ENCODE measurements around the gene CATSPERD. TPM values are rescaled to one million over a fixed set of nuclear protein-coding genes. Genes with fewer than 3 reads are reported as not detected.
A peak's percentile ranks its signal among the peaks of the same experiment; 100 is the strongest.

The CATSPERD gene
- total and polyA plus RNA-seq, 9 of the 15 experiments (the other 6 are each of a cell fraction or from before 2014, with no cell fraction given) = not detected

DNA sequence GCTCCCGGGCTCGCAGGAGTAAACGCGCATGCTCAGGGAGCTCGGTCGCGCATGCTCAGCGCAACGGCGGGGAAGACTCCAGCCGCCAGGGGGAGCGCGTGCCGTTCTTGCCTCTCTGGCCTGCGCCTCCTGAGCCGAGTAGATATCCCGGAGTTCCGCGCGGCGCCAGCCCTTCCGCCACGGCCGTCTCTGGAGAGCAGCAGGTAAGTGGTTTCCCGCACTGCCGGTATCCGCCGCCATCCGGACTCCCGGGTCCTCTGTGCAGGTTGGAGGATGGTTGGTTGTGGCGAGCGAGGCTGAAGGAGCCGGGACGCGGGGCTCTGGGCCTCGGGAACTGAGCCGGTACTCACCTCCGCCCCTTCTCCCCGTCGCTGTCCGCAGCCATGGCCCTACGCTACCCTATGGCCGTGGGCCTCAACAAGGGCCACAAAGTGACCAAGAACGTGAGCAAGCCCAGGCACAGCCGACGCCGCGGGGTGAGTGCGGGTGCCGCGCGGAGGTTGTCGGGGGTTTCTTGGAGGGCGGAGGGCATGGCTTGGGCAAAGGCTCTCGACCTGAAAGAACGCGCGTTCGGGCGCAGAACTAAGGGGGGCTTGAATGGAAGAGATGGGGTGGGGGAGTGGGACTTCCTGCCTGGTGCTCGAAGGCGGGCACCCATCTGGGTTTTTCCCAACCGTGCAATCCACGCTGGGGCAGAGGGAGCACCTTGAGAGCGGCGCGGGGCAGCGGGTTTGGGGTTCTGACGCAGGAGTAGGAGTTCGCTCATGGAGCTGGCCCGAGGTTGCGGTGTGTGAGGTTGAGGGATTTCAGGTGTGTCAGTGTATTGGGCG is 30.1 kb upstream of the CATSPERD start, which contains the start of gene RPL36 (continued):
- TF ChIP-seq NR3C1 (CRISPR knock-in tag; IDR thresholded peaks at IDR 0.05) (no peak), E2F3 (CRISPR knock-in tag; IDR thresholded peaks at IDR 0.05) (peak; percentile 81; the same call in 1 of the 2 replicates), CTBP1 (IDR thresholded peaks at IDR 0.05; ENCODE audit: borderline replicate concordance) (peak; percentile 83), FUS (optimal IDR thresholded peaks at IDR 0.05; ENCODE audit: low read depth, low read length) (peak; percentile 52), BHLHE40 (IDR thresholded peaks at IDR 0.05; ENCODE audit: low read length) (peak; percentile 32; the same call in 1 of the 2 replicates), BCOR (IDR thresholded peaks at IDR 0.05) (no peak), SNAPC5 (CRISPR knock-in tag; IDR thresholded peaks at IDR 0.05) (no peak), NFXL1 (CRISPR knock-in tag; IDR thresholded peaks at IDR 0.05) (no peak), NR1H2 (CRISPR knock-in tag; IDR thresholded peaks at IDR 0.05) (peak; percentile 92; the same call in 1 of the 2 replicates), ETS2 (tag; IDR thresholded peaks at IDR 0.05; ENCODE audit: borderline replicate concordance, poor library complexity, severe bottlenecking) (no peak), NFYB (IDR thresholded peaks at IDR 0.05; ENCODE audit: extremely low read depth, insufficient read length) (no peak), ELK1 (CRISPR knock-in tag; IDR thresholded peaks at IDR 0.05) (no peak), ZZZ3 (IDR thresholded peaks at IDR 0.05) (peak; percentile 99), CEBPB (tag; IDR thresholded peaks at IDR 0.05) (no peak), SAP30 (IDR thresholded peaks at IDR 0.05; ENCODE audit: borderline replicate concordance, insufficient read depth, low read depth, low read length, poor library complexity, severe bottlenecking) (peak; percentile 84), GATA2 (CRISPR knock-in tag; IDR thresholded peaks at IDR 0.05) (no peak), SRSF7 (optimal IDR thresholded peaks at IDR 0.05; ENCODE audit: low read depth, low read length) (no peak), ZNF239 (CRISPR knock-in tag; IDR thresholded peaks at IDR 0.05) (no peak), NCOA6 (IDR thresholded peaks at IDR 0.05) (no peak)
- TF ChIP-seq, protein P1, sequence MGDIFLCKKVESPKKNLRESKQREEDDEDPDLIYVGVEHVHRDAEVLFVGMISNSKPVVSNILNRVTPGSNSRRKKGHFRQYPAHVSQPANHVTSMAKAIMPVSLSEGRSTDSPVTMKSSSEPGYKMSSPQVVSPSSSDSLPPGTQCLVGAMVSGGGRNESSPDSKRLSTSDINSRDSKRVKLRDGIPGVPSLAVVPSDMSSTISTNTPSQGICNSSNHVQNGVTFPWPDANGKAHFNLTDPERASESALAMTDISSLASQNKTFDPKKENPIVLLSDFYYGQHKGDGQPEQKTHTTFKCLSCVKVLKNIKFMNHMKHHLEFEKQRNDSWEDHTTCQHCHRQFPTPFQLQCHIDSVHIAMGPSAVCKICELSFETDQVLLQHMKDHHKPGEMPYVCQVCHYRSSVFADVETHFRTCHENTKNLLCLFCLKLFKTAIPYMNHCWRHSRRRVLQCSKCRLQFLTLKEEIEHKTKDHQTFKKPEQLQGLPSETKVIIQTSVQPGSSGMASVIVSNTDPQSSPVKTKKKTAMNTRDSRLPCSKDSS (IDR thresholded peaks at IDR 0.05; ENCODE audit: low read depth, partially characterized antibody) = no peak
- TF ChIP-seq, protein P2, sequence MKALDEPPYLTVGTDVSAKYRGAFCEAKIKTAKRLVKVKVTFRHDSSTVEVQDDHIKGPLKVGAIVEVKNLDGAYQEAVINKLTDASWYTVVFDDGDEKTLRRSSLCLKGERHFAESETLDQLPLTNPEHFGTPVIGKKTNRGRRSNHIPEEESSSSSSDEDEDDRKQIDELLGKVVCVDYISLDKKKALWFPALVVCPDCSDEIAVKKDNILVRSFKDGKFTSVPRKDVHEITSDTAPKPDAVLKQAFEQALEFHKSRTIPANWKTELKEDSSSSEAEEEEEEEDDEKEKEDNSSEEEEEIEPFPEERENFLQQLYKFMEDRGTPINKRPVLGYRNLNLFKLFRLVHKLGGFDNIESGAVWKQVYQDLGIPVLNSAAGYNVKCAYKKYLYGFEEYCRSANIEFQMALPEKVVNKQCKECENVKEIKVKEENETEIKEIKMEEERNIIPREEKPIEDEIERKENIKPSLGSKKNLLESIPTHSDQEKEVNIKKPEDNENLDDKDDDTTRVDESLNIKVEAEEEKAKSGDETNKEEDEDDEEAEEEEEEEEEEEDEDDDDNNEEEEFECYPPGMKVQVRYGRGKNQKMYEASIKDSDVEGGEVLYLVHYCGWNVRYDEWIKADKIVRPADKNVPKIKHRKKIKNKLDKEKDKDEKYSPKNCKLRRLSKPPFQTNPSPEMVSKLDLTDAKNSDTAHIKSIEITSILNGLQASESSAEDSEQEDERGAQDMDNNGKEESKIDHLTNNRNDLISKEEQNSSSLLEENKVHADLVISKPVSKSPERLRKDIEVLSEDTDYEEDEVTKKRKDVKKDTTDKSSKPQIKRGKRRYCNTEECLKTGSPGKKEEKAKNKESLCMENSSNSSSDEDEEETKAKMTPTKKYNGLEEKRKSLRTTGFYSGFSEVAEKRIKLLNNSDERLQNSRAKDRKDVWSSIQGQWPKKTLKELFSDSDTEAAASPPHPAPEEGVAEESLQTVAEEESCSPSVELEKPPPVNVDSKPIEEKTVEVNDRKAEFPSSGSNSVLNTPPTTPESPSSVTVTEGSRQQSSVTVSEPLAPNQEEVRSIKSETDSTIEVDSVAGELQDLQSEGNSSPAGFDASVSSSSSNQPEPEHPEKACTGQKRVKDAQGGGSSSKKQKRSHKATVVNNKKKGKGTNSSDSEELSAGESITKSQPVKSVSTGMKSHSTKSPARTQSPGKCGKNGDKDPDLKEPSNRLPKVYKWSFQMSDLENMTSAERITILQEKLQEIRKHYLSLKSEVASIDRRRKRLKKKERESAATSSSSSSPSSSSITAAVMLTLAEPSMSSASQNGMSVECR (CRISPR knock-in tag; IDR thresholded peaks at IDR 0.05) = peak; percentile 91

Measured in K562 (cell line).